SK-N-SH treated with all-trans-retinoic acid at 6 μM for 48 hours (cell line): ENCODE data around the gene PRKG2.

Experiments
- ATAC-seq: fragments of 200-7000 bp; cut with Tn5 transposase; 3 replicates; pipeline ENCODE4 v1.9.1; 2020; ENCODE audit warnings: mild to moderate bottlenecking, moderate library complexity
- ARNTL ChIP-seq: fragments of 450-650 bp; formaldehyde crosslinking; IDR thresholded peaks from 2 replicates; pipeline ENCODE4 v1.5.0; 2020; ENCODE audit warnings: low read depth, mild to moderate bottlenecking, moderate library complexity, borderline replicate concordance
- CSDC2 ChIP-seq: fragments of 250-450 bp; sonication (Bioruptor Pico); IDR thresholded peaks from 2 replicates; pipeline ENCODE4 v1.5.0; 2020; ENCODE audit warnings: mild to moderate bottlenecking, moderate library complexity
- ESRRG ChIP-seq: fragments of 250-450 bp; sonication (Bioruptor Pico); IDR thresholded peaks from 2 replicates; pipeline ENCODE4 v1.6.1; 2021; ENCODE audit warnings: mild to moderate bottlenecking
- GLIS3 ChIP-seq: fragments of 250-450 bp; sonication (Bioruptor Pico); IDR thresholded peaks from 2 replicates; pipeline ENCODE4 v1.5.0; 2020; ENCODE audit warnings: mild to moderate bottlenecking, moderate library complexity
- ISL1 ChIP-seq: fragments of 250-450 bp; sonication (Bioruptor Pico); IDR thresholded peaks from 2 replicates; pipeline ENCODE4 v2.1.2; 2022; ENCODE audit warnings: mild to moderate bottlenecking, moderate library complexity
- PPARA ChIP-seq: fragments of 250-450 bp; sonication (Bioruptor Pico); IDR thresholded peaks from 2 replicates; pipeline ENCODE4 v1.5.0; 2020; ENCODE audit warnings: mild to moderate bottlenecking, borderline replicate concordance
- SNAI2 ChIP-seq: fragments of 250-450 bp; sonication (Bioruptor Pico); IDR thresholded peaks from 2 replicates; pipeline ENCODE4 v1.5.0; 2020; ENCODE audit warnings: mild to moderate bottlenecking, moderate library complexity
- TCF4 ChIP-seq: fragments of 250-450 bp; sonication (Bioruptor Pico); IDR thresholded peaks from 2 replicates; pipeline ENCODE4 v1.8.0; 2021; ENCODE audit warnings: mild to moderate bottlenecking, moderate library complexity, borderline replicate concordance
- TOX ChIP-seq: fragments of 250-450 bp; sonication (Bioruptor Pico); IDR thresholded peaks from 2 replicates; pipeline ENCODE4 v1.8.0; 2021; ENCODE audit warnings: mild to moderate bottlenecking, moderate library complexity, borderline replicate concordance
- ZC3H10 ChIP-seq: fragments of 250-450 bp; sonication (Bioruptor Pico); IDR thresholded peaks from 2 replicates; pipeline ENCODE4 v1.5.1; 2021; ENCODE audit warnings: mild to moderate bottlenecking, moderate library complexity
- ZFP3 ChIP-seq: fragments of 250-450 bp; sonication (Bioruptor Pico); IDR thresholded peaks from 2 replicates; pipeline ENCODE4 v1.5.0; 2020; ENCODE audit warnings: mild to moderate bottlenecking, moderate library complexity
- ZFP30 ChIP-seq: fragments of 450-650 bp; formaldehyde crosslinking; IDR thresholded peaks from 2 replicates; pipeline ENCODE4 v1.5.0; 2022; ENCODE audit warnings: mild to moderate bottlenecking, moderate library complexity
- ZNF565 ChIP-seq: fragments of 450-650 bp; formaldehyde crosslinking; conservative IDR thresholded peaks from 2 replicates; pipeline ENCODE4 v1.5.0; 2020; ENCODE audit warnings: low read depth, mild to moderate bottlenecking, moderate library complexity
- ZNF70 ChIP-seq: fragments of 450-650 bp; formaldehyde crosslinking; IDR thresholded peaks from 2 replicates; pipeline ENCODE4 v1.5.0; 2020; ENCODE audit warnings: mild to moderate bottlenecking, moderate library complexity
- ZNF8 ChIP-seq: fragments of 450-650 bp; formaldehyde crosslinking; IDR thresholded peaks from 2 replicates; pipeline ENCODE4 v1.5.0; 2020; ENCODE audit warnings: mild to moderate bottlenecking, moderate library complexity
- TF ChIP-seq, protein P1 (sequence below): fragments of 250-450 bp; sonication (Bioruptor Pico); IDR thresholded peaks from 2 replicates; pipeline ENCODE4 v1.5.0; 2020; ENCODE audit warnings: mild to moderate bottlenecking, moderate library complexity
- TF ChIP-seq, protein P2 (sequence below): fragments of 250-450 bp; sonication (Bioruptor Pico); IDR thresholded peaks from 2 replicates; pipeline ENCODE4 v1.5.1; 2020; ENCODE audit warnings: low read depth, mild to moderate bottlenecking, moderate library complexity
- TF ChIP-seq, protein P3 (sequence below): fragments of 250-450 bp; sonication (Bioruptor Pico); IDR thresholded peaks from 2 replicates; pipeline ENCODE4 v1.8.0; 2020; ENCODE audit warnings: mild to moderate bottlenecking, moderate library complexity, borderline replicate concordance
- TF ChIP-seq, protein P4 (sequence below): fragments of 250-450 bp; sonication (Bioruptor Pico); IDR thresholded peaks from 2 replicates; pipeline ENCODE4 v1.5.1; 2021; ENCODE audit warnings: mild to moderate bottlenecking, moderate library complexity

PRKG2 gene

DNA sequence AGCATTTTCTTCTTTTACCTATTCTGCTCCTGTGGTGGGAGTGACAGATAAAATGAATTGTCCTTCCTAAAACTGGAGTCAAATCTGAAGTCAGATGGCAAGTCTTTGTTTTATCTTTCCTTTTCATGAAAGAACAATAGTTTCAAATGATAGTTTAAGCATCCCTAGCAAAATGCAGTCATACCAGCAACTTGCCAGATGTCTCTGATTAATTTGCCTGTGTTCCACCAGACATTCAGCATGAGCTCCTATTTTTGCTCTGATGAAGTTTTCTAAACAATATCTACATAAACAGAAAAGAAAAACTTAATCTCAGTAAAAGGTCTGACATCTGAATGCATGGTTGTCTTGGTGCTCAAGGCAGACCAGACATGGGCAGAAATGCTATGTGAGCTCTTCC is 15.2 kb downstream of the PRKG2 start:
- TF ChIP-seq PPARA (CRISPR knock-in tag), result no peak
- TF ChIP-seq GLIS3 (CRISPR knock-in tag), result no peak
- TF ChIP-seq, protein P1, sequence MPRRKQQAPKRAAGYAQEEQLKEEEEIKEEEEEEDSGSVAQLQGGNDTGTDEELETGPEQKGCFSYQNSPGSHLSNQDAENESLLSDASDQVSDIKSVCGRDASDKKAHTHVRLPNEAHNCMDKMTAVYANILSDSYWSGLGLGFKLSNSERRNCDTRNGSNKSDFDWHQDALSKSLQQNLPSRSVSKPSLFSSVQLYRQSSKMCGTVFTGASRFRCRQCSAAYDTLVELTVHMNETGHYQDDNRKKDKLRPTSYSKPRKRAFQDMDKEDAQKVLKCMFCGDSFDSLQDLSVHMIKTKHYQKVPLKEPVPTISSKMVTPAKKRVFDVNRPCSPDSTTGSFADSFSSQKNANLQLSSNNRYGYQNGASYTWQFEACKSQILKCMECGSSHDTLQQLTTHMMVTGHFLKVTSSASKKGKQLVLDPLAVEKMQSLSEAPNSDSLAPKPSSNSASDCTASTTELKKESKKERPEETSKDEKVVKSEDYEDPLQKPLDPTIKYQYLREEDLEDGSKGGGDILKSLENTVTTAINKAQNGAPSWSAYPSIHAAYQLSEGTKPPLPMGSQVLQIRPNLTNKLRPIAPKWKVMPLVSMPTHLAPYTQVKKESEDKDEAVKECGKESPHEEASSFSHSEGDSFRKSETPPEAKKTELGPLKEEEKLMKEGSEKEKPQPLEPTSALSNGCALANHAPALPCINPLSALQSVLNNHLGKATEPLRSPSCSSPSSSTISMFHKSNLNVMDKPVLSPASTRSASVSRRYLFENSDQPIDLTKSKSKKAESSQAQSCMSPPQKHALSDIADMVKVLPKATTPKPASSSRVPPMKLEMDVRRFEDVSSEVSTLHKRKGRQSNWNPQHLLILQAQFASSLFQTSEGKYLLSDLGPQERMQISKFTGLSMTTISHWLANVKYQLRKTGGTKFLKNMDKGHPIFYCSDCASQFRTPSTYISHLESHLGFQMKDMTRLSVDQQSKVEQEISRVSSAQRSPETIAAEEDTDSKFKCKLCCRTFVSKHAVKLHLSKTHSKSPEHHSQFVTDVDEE (CRISPR knock-in tag), result no peak
- TF ChIP-seq ESRRG (CRISPR knock-in tag), result no peak
- no peak for TF ChIP-seq TCF4 (CRISPR knock-in tag)
- no peak for TF ChIP-seq ARNTL (CRISPR knock-in tag)
- TF ChIP-seq ZNF565 (CRISPR knock-in tag), result no peak
- ATAC-seq, result no peak

DNA sequence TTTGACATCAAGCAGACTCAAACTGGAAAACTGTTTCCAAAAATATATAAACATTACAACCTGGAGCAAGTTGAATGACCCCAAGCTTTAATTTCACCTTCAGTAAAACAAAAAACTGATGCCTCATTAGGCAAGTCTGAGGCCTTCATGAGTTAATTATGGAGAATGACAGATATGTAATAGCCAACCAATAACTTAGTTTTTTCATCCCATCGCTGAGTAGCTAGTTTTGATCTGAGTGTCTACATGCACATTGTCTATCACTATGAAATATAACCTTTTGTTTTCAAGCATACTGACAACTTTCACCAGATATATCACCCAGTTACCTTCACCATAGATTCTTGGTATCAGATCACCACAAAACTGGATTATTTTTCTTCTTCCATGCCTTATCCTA is 16.4 kb downstream of the PRKG2 start:
- TF ChIP-seq, protein P2, sequence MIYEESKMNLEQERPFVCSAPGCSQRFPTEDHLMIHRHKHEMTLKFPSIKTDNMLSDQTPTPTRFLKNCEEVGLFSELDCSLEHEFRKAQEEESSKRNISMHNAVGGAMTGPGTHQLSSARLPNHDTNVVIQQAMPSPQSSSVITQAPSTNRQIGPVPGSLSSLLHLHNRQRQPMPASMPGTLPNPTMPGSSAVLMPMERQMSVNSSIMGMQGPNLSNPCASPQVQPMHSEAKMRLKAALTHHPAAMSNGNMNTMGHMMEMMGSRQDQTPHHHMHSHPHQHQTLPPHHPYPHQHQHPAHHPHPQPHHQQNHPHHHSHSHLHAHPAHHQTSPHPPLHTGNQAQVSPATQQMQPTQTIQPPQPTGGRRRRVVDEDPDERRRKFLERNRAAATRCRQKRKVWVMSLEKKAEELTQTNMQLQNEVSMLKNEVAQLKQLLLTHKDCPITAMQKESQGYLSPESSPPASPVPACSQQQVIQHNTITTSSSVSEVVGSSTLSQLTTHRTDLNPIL, result no peak
- no peak for TF ChIP-seq ZC3H10 (CRISPR knock-in tag)
- no peak for TF ChIP-seq ZNF565 (CRISPR knock-in tag)
- no peak for TF ChIP-seq TOX (CRISPR knock-in tag)
- no peak for TF ChIP-seq PPARA (CRISPR knock-in tag)
- TF ChIP-seq TCF4 (CRISPR knock-in tag), result no peak
- TF ChIP-seq CSDC2 (CRISPR knock-in tag), result no peak
- TF ChIP-seq ISL1 (CRISPR knock-in tag), result no peak
- TF ChIP-seq, protein P3, sequence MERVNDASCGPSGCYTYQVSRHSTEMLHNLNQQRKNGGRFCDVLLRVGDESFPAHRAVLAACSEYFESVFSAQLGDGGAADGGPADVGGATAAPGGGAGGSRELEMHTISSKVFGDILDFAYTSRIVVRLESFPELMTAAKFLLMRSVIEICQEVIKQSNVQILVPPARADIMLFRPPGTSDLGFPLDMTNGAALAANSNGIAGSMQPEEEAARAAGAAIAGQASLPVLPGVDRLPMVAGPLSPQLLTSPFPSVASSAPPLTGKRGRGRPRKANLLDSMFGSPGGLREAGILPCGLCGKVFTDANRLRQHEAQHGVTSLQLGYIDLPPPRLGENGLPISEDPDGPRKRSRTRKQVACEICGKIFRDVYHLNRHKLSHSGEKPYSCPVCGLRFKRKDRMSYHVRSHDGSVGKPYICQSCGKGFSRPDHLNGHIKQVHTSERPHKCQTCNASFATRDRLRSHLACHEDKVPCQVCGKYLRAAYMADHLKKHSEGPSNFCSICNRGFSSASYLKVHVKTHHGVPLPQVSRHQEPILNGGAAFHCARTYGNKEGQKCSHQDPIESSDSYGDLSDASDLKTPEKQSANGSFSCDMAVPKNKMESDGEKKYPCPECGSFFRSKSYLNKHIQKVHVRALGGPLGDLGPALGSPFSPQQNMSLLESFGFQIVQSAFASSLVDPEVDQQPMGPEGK, result no peak
- TF ChIP-seq SNAI2, result no peak
- TF ChIP-seq ZNF70, result no peak
- ATAC-seq, result no peak

DNA sequence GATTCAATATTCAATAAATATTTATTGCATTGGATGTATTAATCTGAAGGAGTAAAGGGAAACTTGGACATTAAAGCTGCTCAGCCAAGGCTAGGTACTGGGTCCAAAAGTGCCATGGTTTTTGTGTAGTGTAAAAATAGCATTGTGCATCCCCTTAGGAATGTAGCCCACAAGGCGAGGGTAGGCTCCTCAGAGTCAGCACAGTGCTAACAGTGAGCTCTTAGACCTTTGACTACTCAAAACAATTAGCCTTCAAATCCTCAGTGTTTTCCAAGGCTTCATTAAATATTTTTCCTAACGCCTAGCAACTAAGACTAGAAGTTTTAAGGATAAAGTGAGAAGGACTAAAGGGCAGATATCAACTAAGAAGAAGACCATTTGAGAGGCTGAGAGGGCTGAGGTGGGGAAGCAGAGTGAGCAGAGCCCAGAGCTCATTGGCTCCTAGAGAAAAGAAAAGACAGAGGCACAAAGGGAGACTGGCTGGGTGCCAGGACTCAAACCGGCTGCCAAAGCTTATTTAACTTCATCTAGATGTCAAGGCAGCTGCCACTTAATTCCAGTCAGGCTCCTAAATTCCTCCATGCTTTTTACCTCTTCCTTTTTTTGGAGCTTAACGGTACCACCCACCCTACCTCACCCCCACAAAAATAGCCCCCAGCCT is 17.0 kb downstream of the PRKG2 start:
- no peak for TF ChIP-seq GLIS3 (CRISPR knock-in tag)
- TF ChIP-seq ZNF565 (CRISPR knock-in tag), result no peak
- TF ChIP-seq, protein P4, sequence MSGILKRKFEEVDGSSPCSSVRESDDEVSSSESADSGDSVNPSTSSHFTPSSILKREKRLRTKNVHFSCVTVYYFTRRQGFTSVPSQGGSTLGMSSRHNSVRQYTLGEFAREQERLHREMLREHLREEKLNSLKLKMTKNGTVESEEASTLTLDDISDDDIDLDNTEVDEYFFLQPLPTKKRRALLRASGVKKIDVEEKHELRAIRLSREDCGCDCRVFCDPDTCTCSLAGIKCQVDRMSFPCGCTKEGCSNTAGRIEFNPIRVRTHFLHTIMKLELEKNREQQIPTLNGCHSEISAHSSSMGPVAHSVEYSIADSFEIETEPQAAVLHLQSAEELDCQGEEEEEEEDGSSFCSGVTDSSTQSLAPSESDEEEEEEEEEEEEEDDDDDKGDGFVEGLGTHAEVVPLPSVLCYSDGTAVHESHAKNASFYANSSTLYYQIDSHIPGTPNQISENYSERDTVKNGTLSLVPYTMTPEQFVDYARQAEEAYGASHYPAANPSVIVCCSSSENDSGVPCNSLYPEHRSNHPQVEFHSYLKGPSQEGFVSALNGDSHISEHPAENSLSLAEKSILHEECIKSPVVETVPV (CRISPR knock-in tag), result no peak
- no peak for TF ChIP-seq ZFP30 (CRISPR knock-in tag)
- no peak for TF ChIP-seq SNAI2
- no peak for TF ChIP-seq ZFP3 (CRISPR knock-in tag)
- no peak for TF ChIP-seq TOX (CRISPR knock-in tag)
- TF ChIP-seq, protein P1 (CRISPR knock-in tag), result no peak
- no peak for TF ChIP-seq ZNF8 (CRISPR knock-in tag)
- TF ChIP-seq PPARA (CRISPR knock-in tag), result no peak
- TF ChIP-seq, protein P3, result no peak
- TF ChIP-seq TCF4 (CRISPR knock-in tag), result no peak
- no peak for TF ChIP-seq ESRRG (CRISPR knock-in tag)
- ATAC-seq, result no peak
